Activated T-helper 2 cell treated with anti-CD3 and anti-CD28 coated beads, Interferon-gamma antibody, Interleukin-2, Interleukin-4, amounts not matched to agents 10 μg/mL and 5 μg/mL and 100 μg/mL, durations not matched to agents 14 hours and 24 hours and 36 hours (primary cell): ENCODE data around the gene COG4. TPM values are rescaled to one million over a fixed set of nuclear protein-coding genes. Genes with fewer than 3 reads are reported as not detected.

Experiments used
- DNase-seq: peaks from one replicate; pipeline ENCODE4 v3.0.0; 2021; ENCODE audit warnings: low spot score
- H3K27ac Mint-ChIP-seq: one replicate; pipeline ENCODE4 v1.8.0; 2021; ENCODE audit warnings: mixed read lengths
- H3K27me3 Mint-ChIP-seq: one replicate; pipeline ENCODE4 v1.8.0; 2021; ENCODE audit warnings: low read depth, mixed read lengths
- H3K36me3 Mint-ChIP-seq: one replicate; pipeline ENCODE4 v1.8.0; 2021; ENCODE audit warnings: low read depth, mixed read lengths
- H3K4me1 Mint-ChIP-seq: one replicate; pipeline ENCODE4 v1.8.0; 2021; ENCODE audit warnings: low read depth, mixed read lengths
- H3K4me3 Mint-ChIP-seq: one replicate; pipeline ENCODE4 v1.8.0; 2021; ENCODE audit warnings: low read depth, mild to moderate bottlenecking, moderate library complexity, mixed read lengths
- H3K9me3 Mint-ChIP-seq: one replicate; pipeline ENCODE4 v1.8.0; 2021; ENCODE audit warnings: mixed read lengths
- intact Hi-C: fragments of 100-400 bp; cut with micrococcal nuclease; formaldehyde crosslinking; loops from one replicate; pipeline ENCODE4 v1.15.1; 2023
- total RNA-seq: library from RNA; stranded (reverse); gene quantifications from 2 replicates; pipeline ENCODE4 v1.2.3, GENCODE V29; 2022

COG4 gene
- total RNA-seq, 1 donor from 2014 or later, result 37.9 TPM

GRCh38 chr16:70441406-70441990 lies 81.9 kb downstream of the COG4 start:
- peaks cover 25% of the 10 kb centered on the region for H3K4me1 Mint-ChIP-seq
- no peaks in the 10 kb centered on the region for H3K9me3 Mint-ChIP-seq
- DNase-seq, result no peak
- H3K4me3 Mint-ChIP-seq, result no peak overlapping the region
- intact Hi-C loops, result no loop called here
- H3K27me3 Mint-ChIP-seq, result no peaks in the 10 kb centered on the region
- peaks cover 2% of the 10 kb centered on the region for H3K36me3 Mint-ChIP-seq
- no peak overlapping the region for H3K27ac Mint-ChIP-seq

DNA sequence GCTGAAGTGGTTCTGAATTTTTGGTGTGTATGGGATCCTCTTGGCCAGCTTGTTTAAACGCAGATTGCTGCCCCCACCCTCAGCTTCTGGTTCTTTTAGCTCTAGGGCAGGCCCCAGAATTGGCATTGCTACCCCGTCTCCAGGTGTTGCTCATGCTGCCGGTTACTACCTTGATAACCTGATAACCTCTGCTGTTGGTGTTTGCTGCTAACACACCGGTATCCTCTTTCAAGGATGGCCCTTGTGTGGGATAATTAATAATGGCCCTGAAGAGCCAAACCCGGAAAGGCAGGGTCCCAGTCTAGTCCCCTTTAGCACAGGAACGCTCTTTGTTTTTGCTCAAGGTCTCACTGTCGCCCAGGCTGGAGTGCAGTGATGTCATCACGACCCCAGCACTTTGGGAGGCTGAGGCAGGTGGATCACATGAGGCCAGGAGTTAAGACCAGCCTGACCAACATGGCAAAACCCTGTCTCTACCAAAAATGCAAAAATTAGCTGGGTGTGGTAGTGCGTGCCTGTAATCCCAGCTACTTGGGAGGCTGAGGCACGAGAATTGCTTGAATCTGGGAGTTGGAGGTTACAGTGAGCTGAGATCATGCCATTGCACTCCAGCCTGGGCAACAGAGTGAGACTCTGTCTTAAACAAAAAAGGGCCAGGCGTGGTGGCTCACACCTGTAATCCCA lies 83.2 kb downstream of the COG4 start:
- Mint-ChIP-seq H3K36me3 (peaks cover 4% of the 10 kb centered on the region), H3K27me3 (no peaks in the 10 kb centered on the region), H3K9me3 (no peaks in the 10 kb centered on the region), H3K27ac (no peak overlapping the region), H3K4me1 (peaks cover 27% of the 10 kb centered on the region), H3K4me3 (peak overlapping the region; percentile 88)
- no peak for DNase-seq
- intact Hi-C loops, result no loop called here

GRCh38 chr16:70438969-70439862 lies 84.1 kb downstream of the COG4 start, which contains the start of gene ST3GAL2:
Gene ST3GAL2, minus strand, starts transcription at chr16:70439100. Its CDS starts 40,570 bp downstream, at chr16:70398530.
- intact Hi-C loops, result loop anchor here (1.0 to 2.0 kb wide), 5 partner anchors 11 to 84 kb away; partner anchors contain the start of genes COG4, FCSK and SF3B3
- Mint-ChIP-seq H3K27ac (peak within 1 kb of the TSS; percentile 89), H3K4me1 (peaks cover 21% of the 10 kb centered on the region), H3K27me3 (no peaks in the 10 kb centered on the region), H3K9me3 (no peaks in the 10 kb centered on the region), H3K4me3 (peak within 1 kb of the TSS; percentile 91), H3K36me3 (peaks cover 8% of the 10 kb centered on the region)
- DNase-seq, result peak; percentile 91

DNA sequence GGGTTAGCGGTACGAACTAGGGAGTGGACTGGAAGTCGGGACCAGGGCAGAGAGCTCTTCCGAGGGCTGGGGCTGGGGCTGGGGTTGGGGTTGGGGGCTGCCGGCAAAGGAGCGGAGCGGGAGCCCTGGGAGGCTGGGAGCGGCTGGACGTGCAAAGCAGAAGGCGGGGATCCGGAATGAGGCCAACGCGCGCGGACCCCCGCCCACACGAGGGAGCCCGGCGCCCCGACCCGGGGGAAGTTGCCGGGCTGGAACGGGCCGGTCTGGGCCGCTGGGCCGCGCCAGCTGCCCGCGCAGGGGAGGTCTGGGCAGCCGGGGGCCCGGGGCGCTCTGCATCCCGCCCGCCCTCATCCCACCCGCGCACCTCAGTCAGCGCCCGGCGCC lies 84.8 kb downstream of the COG4 start:
- H3K27ac Mint-ChIP-seq, result peak overlapping the region; percentile 76
- H3K36me3 Mint-ChIP-seq, result peaks cover 14% of the 10 kb centered on the region
- H3K27me3 Mint-ChIP-seq, result no peaks in the 10 kb centered on the region
- intact Hi-C loops, result loop anchor here (2.0 kb wide), 1 partner anchor 84 kb away; the partner anchor contains the start of genes COG4 and SF3B3
- peak overlapping the region; percentile 91 for H3K4me3 Mint-ChIP-seq
- no peak for DNase-seq
- H3K9me3 Mint-ChIP-seq, result no peaks in the 10 kb centered on the region
- peaks cover 21% of the 10 kb centered on the region for H3K4me1 Mint-ChIP-seq

DNA sequence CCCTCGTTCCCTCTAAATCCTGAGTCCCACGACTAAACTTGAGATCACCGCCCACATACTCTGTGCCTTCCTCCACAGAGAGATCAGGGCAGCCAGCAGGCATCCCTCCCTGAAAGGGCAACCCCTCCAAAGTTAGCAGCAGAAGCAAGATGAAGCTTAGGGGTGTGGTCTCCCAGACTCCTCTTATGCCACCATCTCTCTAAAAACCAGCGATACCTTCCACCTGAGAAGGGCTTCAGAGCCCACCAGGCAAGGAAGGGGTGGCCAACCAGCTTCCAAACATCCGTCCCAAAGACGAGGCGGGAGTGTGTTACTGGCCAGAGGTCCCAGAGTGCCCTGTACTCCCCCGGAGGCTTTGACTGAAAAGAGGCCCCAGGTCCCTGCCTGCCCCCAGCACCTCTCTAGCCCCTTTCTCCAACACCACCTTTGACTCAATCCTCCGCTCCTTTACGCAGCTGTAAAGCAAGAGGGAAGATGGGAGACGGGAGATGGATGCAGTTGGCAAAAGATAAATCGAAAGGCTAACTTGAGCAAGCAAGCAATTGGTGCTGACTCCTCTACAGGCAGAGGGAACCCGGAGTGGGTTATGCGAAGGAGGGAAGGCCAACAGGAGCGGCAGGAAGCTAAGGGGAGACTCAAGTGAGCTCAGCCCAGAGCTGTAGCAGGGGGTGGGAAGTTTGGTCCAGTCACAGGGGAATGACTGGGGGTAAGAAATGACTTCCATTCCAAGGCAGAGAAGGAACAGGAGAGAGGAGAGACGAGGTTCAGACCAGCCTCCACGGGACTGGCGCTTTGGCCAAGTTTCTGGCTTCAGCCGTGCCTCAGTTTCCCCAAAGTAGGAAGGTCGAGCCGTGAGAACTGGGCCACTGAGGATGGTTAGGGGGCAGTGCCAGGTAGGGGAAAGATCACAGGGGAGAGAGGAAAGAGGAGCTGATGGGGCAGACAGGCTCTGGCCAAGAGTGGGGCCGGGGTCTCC lies 85.5 kb downstream of the COG4 start:
- Mint-ChIP-seq H3K36me3 (peaks cover 14% of the 10 kb centered on the region), H3K27ac (peak overlapping the region; percentile 76), H3K4me3 (peak overlapping the region; percentile 91), H3K9me3 (no peaks in the 10 kb centered on the region), H3K27me3 (no peaks in the 10 kb centered on the region), H3K4me1 (peaks cover 25% of the 10 kb centered on the region)
- no peak for DNase-seq
- intact Hi-C loops, result loop anchor here (2.0 kb wide), 1 partner anchor 85 kb away; the partner anchor contains the start of genes COG4 and SF3B3

DNA sequence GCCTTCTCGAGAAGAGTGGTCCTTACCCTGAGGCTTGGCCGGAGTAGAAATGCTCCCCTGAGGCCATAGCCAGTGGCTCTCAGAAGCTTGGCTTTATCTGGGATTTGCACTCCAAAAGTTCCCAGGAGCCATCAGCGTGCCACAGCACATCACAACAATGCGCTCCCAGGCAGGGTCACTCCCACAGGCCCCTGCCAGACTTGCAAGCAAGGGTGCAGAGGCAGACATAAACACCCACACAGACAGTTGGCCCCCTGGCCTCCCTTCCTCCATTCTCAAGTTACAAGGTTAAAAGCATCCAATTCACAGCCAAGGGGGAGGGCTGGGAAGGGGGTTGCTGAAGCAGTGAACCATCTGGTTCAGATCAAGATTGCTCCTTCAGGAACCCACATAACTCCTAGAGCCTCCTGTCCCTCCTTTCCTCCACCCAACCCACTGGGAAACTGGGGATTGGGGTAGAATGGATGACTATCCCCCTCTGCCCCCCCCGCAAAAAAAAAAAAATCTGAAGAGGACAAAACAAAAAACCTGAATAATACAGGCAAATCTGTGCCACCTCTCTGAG lies 86.3 kb downstream of the COG4 start:
- H3K4me1 Mint-ChIP-seq, result peaks cover 32% of the 10 kb centered on the region
- H3K27ac Mint-ChIP-seq, result peak overlapping the region; percentile 24

GRCh38 chr16:70434484-70435260 lies 88.7 kb downstream of the COG4 start:
- H3K4me1 Mint-ChIP-seq, result peaks cover 49% of the 10 kb centered on the region
- no peaks in the 10 kb centered on the region for H3K27me3 Mint-ChIP-seq
- H3K36me3 Mint-ChIP-seq, result peaks cover 14% of the 10 kb centered on the region
- no peaks in the 10 kb centered on the region for H3K9me3 Mint-ChIP-seq
- H3K27ac Mint-ChIP-seq, result no peak overlapping the region
- no peak for DNase-seq
- intact Hi-C loops, result no loop called here
- no peak overlapping the region for H3K4me3 Mint-ChIP-seq

More for the DNA sequence above, 86.3 kb downstream of the COG4 start:
- DNase-seq, result no peak
- Mint-ChIP-seq H3K4me3 (peak overlapping the region; percentile 91), H3K36me3 (peaks cover 14% of the 10 kb centered on the region), H3K27me3 (no peaks in the 10 kb centered on the region), H3K9me3 (no peaks in the 10 kb centered on the region)
- intact Hi-C loops, result no loop called here

GRCh38 chr16:70433458-70434103 lies 89.8 kb downstream of the COG4 start:
- no peaks in the 10 kb centered on the region for H3K9me3 Mint-ChIP-seq

GRCh38 chr16:70432723-70433457 lies 90.5 kb downstream of the COG4 start:
- Mint-ChIP-seq H3K4me3 (no peak overlapping the region), H3K4me1 (peaks cover 57% of the 10 kb centered on the region), H3K36me3 (peaks cover 14% of the 10 kb centered on the region), H3K27me3 (no peaks in the 10 kb centered on the region), H3K27ac (no peak overlapping the region), H3K9me3 (no peaks in the 10 kb centered on the region)
- no peak for DNase-seq
- intact Hi-C loops, result no loop called here

More at GRCh38 chr16:70433458-70434103, 89.8 kb downstream of the COG4 start:
- Mint-ChIP-seq H3K27me3 (no peaks in the 10 kb centered on the region), H3K36me3 (peaks cover 14% of the 10 kb centered on the region), H3K27ac (no peak overlapping the region), H3K4me3 (no peak overlapping the region), H3K4me1 (peaks cover 54% of the 10 kb centered on the region)
- intact Hi-C loops, result no loop called here
- no peak for DNase-seq

DNA sequence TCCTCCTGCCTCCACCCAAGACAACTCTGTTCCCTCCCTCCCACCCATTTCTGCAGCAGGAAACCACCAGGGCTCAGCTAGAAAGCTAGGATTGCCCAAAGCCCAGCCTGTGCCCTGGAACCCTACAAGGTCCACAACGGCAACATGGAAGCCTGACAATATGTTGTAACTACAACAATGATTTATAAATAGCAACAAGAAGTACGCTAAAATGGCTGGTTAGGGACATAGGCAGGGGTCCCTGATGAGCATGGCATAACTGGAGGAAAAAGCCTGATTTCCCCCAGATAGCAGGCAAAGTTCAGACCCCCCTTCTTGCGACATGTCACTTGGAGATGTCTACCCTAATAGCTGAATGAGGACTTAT lies 91.0 kb downstream of the COG4 start:
- H3K9me3 Mint-ChIP-seq, result no peaks in the 10 kb centered on the region
- peaks cover 56% of the 10 kb centered on the region for H3K4me1 Mint-ChIP-seq
- no peak for DNase-seq
- H3K36me3 Mint-ChIP-seq, result peaks cover 18% of the 10 kb centered on the region
- intact Hi-C loops, result no loop called here
- H3K27ac Mint-ChIP-seq, result no peak overlapping the region
- H3K4me3 Mint-ChIP-seq, result no peak overlapping the region
- H3K27me3 Mint-ChIP-seq, result no peaks in the 10 kb centered on the region
